ENCODE results near the gene IFIT1.

Gene IFIT1

GRCh38 chr10:89369156-89370105 lies 23.0 kb upstream of the IFIT1 start:
- H3K4me3 ChIP-seq (ENCODE audit: low read depth, low read length) = no peak overlapping the region
- DNase-seq = peak; percentile 48
- in situ Hi-C loops (cut with HindIII; ENCODE audit: low pct_ligation_motif_present, low sequenced_read_pairs) = no loop called here
- no peaks in the 10 kb centered on the region for H3K27me3 ChIP-seq (replicated peaks)
- H3K36me3 ChIP-seq (replicated peaks) = no peaks in the 10 kb centered on the region
- peak; percentile 63 for TF ChIP-seq CTCF (IDR thresholded peaks at IDR 0.05; ENCODE audit: low read depth, low read length, missing control alignments)
- no peak overlapping the region for H3K27ac ChIP-seq

- H3K27ac ChIP-seq = no peak overlapping the region
- H3K36me3 ChIP-seq (replicated peaks) = no peaks in the 10 kb centered on the region
- H3K4me3 ChIP-seq (ENCODE audit: low read depth, low read length) = no peak overlapping the region
- H3K27me3 ChIP-seq (replicated peaks) = no peaks in the 10 kb centered on the region
- no peak for DNase-seq
- in situ Hi-C loops (cut with HindIII; ENCODE audit: low pct_ligation_motif_present, low sequenced_read_pairs) = no loop called here
- no peak for TF ChIP-seq CTCF (IDR thresholded peaks at IDR 0.05; ENCODE audit: low read depth, low read length, missing control alignments)
Observed at GRCh38 chr10:89371079-89371478, 21.3 kb upstream of the IFIT1 start.

- in situ Hi-C loops (cut with HindIII; ENCODE audit: low pct_ligation_motif_present, low sequenced_read_pairs) = no loop called here
- Histone ChIP-seq H3K27ac (no peak overlapping the region), H3K27me3 (replicated peaks) (no peaks in the 10 kb centered on the region), H3K4me3 (ENCODE audit: low read depth, low read length) (no peak overlapping the region), H3K36me3 (replicated peaks) (no peaks in the 10 kb centered on the region)
- DNase-seq = no peak
- TF ChIP-seq CTCF (IDR thresholded peaks at IDR 0.05; ENCODE audit: low read depth, low read length, missing control alignments) = no peak
Observed at GRCh38 chr10:89371987-89372386, 20.4 kb upstream of the IFIT1 start.

GRCh38 chr10:89373916-89374711 lies 18.3 kb upstream of the IFIT1 start:
- Histone ChIP-seq H3K27ac (peak overlapping the region; percentile 11), H3K36me3 (replicated peaks) (no peaks in the 10 kb centered on the region), H3K4me3 (ENCODE audit: low read depth, low read length) (no peak overlapping the region), H3K27me3 (replicated peaks) (no peaks in the 10 kb centered on the region)
- in situ Hi-C loops (cut with HindIII; ENCODE audit: low pct_ligation_motif_present, low sequenced_read_pairs) = no loop called here
- peak; percentile 91 for DNase-seq
- TF ChIP-seq CTCF (IDR thresholded peaks at IDR 0.05; ENCODE audit: low read depth, low read length, missing control alignments) = no peak

DNA sequence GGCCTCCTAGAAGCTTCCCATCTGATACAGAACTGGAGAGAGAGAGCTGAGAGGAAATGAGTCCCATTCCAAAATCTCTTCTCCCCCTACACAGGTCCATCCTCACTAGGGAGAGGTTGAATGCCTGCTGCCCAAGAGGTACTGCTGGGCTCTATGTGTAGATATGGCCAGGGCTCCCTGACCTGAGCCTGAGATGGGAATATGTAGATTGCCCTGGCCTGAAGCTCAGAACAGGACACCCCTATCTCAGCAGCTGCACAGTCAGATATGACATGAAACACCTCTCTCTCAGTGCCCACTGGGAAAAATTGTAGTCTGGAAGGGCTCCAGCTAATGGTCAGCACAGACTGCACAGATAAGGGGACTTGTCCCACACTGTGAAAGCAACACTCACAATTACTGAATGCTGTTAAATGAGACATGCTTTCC lies 17.7 kb upstream of the IFIT1 start:
- DNase-seq = no peak
- no peak overlapping the region for H3K4me3 ChIP-seq (ENCODE audit: low read depth, low read length)
- H3K27me3 ChIP-seq (replicated peaks) = no peaks in the 10 kb centered on the region
- peak overlapping the region; percentile 11 for H3K27ac ChIP-seq
- in situ Hi-C loops (cut with HindIII; ENCODE audit: low pct_ligation_motif_present, low sequenced_read_pairs) = no loop called here
- no peak for TF ChIP-seq CTCF (IDR thresholded peaks at IDR 0.05; ENCODE audit: low read depth, low read length, missing control alignments)
- no peaks in the 10 kb centered on the region for H3K36me3 ChIP-seq (replicated peaks)
